Activated gamma-delta T cell (primary cell): ENCODE results near the gene ITGB1BP1.

Experiments used
- DNase-seq: peaks from one replicate; lab custom pipeline; 2025; lab: John Stamatoyannopoulos, UW

The ITGB1BP1 gene

DNA sequence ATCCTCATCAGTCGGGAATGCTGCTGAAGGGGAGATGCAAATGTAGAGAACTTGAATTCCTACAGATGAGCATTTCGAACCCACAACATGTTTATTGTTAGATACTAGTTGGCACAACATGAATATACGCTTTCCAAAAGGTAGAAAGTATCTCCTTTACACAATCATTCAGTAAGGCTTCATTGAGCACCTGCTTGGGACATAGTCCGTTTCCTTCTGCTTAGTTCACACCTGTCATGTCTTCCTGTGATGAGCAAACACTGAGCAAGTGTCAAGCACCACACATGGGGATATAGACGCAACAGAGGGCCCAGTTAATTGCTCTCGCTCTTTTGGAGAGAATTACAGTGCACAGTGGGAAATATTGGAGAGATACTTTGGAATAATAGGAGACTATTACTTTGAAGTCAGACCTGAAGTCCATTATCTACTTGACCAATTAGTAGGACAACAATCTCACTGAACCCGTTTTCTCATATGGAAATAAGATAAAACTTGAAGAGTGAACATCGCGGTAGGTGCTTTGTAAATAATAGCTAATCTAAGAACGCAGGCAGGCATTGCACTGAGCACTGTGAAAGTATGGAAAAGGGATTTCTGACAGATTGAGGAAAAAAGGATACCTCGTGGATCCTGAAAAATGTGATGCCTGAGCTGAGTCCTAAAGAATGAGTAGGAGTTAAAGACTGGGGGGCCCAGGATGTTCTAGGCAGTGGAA, 1.3 kb upstream of the ITGB1BP1 start:
- no peak for DNase-seq

DNA sequence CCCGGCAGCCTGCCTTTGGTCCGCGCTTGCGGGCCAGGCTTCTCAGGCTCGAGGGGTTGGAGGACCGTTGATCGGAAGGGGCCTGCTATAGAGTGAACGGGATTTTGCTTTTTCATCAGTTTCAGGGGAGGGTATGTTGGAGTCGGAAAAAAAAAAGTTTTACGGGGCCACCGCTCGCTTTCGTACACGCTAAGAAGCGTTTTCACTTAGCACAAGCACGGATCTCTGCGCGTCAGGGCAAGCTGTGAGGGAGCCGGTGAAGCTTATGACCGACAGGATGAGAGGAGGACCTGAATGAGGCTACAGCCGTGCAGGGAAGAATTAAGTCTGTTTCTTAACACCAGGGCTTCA, 569 bp upstream of the ITGB1BP1 start:
- DNase-seq, result no peak

DNA sequence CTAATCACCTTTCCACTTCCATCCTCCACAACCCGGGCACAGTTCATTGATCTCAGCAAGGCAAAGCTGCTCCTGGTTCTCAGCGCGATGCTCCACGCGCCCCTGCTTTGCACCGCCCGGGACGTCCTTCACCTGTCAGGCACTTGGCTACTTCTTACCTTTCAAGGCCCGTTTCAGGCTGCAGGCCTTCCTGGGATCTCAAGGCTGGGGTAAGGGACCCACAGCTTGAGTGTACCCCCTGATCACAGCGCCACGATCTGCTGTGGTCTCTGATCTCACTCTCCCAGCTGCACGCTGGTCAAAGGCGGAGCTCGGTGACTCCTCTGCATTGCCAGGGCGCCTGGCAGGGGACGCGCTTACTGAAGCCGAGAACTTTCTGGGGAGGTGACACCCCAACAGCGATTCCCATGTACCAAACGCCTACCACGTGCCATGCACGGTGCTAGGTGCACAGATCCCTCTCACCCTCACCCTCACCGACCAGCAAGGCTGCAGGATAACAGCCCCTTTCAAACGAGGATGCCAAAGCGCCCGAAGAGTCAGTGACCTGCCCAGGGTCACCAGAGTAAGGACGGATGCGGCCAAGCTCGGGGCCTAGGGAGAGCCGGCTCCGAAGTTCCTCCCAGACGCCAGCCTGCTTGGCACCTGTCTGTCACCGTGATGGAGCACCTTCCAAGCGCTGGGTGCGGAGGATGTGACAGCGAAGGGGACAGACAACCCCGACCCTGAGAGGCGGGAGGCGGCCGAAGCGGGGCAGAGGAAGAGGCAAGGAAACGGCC, 818 bp downstream of the ITGB1BP1 start:
- DNase-seq, result no peak

DNA sequence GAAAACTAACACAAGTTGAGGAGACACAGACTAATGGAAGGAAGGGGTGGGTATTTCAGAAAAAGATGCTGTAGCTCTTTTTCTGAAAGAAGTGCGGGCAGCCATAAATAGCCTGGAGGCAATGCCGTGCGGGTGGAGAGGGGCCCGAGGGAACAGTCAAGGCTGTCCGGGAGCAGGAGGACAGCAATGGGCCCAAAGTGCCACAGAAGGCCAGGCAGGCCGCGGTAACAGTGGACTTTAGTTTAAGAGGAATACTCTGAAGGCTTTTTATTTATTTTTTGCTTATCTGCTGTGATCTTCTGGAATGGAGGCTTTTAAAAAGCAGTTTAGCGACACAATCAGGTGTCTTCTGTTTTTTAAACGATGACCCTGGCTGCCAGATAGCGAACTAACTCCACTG, 2.8 kb downstream of the ITGB1BP1 start:
- DNase-seq, result no peak

DNA sequence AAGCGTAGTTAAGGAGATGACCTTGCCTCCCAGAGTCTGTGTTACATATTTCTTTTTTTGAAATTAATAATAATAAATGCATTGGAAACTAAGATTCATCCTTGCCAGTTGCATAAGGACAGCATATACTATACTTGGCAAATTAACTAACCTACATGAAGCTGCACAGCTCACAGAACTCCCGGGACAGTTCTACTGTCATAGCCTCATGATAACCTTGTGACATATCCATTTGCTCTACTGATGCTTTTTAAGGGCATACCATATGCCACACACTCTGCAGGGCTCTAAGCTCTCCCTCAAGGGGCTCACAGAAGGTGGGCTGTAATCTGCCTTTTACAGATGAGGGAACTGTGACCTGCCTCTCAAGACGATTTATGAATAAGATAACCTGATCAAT, 3.8 kb downstream of the ITGB1BP1 start:
- no peak for DNase-seq

DNA sequence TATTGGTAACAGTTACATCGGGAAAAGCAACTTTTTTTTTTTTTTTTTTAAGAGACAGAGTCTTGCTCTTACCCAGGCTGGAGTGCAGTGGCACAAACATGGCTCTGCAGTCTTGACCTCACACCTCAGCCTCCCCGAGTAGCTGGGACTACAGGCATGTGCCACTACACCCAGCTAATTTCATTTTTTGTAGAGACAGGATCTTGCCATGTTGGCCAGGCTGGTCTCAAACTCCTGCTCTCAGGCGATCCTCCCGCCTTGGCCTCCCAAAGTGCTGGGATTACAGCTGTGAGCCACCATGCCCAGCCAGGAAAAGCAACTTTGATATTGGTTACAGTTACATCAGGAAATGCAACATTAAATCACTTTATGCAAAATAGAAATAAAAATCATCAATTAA, 4.6 kb downstream of the ITGB1BP1 start:
- no peak for DNase-seq

DNA sequence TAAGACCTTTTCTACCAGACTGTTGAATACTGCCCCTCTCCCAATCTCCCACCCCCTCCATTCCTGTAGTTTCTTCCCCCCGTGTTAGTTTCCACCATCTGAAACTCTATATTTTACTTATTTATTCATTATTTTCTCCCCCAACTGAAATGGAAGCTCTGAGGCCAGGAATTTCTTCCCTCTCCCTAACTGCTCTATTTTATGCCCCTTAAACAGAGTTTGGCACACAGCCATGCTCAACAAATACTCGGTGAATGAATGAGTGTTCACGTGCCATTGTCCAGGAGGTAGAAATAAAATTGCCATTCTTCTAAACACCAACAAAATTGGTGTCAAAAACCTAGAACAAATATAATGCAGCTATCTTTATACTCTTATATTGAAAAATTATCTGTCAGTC, 5.6 kb downstream of the ITGB1BP1 start:
- DNase-seq, result no peak

DNA sequence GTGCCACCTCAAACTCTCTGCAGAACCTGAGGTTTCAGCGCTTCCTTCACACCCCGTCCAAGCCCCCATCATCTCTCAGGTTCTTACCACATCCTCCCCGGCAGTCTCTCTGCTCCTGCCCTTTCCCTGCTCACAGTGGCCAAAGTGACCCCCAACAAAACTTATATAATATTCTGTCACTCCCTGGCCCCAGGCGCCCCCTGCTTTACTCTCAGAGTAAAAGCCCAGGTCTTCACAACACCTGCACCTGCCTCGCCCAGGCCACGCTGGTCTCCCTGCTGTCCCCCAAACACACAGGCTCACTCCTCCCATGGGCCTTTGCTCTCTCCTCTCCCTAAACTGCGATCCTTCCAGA, 6.4 kb downstream of the ITGB1BP1 start:
- DNase-seq, result no peak

DNA sequence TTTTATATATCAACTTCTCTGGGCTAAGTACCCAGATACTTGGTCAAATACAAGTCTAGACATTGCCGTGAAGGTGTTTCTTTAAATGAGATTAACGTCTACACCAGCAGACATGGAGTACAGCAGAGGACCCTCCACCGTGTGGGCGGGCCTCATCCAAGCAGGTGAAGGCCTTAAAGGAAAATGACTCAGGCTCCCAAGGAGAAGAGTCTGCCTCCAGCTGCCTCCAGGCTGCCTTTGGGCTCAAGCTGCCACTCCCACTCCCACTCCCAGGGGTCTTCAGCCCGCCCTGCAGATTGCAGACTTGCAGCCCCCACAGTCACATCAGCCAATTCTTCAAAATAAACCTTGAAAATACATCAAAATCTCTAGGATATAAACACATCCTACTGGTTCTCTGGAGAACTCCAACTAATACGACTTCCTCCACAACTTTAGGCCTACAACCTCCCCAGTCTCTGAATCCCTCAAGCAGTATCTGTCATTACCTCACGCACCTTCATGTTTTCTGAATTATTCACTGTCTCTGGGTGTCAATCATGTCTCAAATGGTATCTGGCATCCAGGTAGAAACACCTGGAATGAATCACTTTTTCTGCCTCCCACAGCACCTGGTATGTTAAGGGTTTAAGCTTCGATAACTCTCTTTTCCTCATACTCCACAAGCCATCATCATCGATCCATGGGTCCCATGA, 6.9 kb downstream of the ITGB1BP1 start:
- no peak for DNase-seq

DNA sequence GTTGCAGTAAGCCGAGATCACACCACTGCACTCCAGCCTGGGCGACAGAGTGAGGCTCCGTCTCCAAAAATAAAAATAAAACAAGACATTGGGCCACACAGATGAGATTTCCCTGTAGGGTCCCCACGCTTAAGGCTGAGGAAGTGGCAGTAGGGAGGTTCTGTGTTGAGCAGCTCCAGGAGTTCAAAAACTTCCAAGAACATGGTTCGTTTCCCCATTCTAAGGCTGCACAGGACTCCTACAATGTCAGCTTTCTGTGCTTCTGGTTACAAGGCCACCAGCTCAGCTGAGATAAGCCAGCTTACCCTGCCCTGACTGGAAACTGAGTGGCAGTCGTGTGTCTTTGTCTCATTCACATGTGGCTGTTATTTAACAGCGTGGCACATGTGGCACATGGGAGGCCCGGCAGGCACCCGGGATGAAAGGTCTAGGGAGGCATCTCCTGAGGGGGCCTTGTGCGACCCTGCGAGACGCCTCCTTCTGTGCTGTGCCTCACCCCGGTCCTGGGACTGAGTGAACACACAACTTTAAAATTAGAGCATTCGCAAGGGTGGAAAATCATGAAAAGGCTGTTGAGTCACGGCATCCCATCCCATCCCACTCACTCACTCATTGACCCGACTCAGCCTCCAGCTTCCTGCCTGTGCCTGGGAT, 7.7 kb downstream of the ITGB1BP1 start:
- DNase-seq, result no peak

DNA sequence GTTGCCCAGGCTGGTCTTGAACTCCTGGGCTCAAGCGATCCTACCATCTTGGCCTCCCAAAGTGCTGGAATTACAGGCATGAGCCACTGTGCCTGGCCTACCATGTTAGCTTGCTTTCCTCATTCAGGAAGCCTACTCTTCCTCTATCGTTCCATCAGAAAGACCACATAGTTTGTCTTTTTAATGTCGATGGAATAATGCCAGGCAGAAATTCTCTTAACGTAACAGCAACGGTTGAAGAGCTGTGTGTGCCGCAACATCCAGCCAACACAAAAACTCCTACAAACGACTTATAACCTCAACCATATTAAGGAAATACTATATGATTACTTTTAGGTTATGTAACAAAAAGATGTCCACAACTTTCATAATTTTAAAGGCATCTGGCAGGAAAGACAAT, 10.5 kb downstream of the ITGB1BP1 start:
- DNase-seq, result no peak

DNA sequence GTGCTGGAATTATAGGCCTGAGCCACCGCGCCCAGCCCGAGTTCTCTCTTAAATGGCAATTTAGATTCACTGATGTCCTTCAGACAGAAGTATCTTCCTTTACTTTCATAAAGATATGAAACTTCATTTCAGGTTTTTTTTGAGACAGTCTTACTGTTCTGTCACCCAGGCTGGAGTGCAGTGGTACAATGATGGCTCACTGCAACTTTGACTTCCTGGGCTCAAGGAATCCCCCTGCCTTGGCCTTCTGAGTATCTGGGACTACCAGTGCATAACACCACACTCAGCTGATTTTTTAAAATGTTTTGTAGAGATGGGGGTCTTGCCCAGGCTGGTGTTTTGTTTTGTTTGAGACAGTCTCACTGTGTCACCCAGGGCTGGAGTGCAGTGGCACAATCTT, 13.2 kb downstream of the ITGB1BP1 start:
- DNase-seq, result no peak

DNA sequence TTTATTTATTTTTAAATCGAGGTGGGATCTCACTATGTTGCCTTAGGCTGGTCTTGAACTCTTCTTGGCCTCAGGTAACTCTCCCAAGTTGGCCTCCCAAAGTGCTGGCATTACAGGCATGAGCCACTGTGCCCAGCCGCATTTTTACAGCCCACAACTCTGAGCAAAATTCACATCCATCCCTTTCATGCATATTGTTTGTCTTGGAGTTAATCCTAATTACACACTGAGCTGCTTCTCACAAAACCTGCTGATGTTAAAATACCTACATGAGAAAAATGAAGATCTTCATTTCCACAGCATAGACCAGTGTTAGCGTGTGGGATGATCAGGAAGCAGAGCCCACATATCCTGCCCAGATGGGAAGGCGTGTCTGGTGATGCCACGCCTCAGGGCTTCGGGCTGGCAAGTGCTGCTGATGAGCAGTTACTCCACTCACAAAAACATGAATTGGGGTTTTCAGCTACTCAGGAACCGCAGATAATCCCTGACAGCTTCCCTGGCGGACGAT, 14.6 kb downstream of the ITGB1BP1 start:
- DNase-seq, result no peak

DNA sequence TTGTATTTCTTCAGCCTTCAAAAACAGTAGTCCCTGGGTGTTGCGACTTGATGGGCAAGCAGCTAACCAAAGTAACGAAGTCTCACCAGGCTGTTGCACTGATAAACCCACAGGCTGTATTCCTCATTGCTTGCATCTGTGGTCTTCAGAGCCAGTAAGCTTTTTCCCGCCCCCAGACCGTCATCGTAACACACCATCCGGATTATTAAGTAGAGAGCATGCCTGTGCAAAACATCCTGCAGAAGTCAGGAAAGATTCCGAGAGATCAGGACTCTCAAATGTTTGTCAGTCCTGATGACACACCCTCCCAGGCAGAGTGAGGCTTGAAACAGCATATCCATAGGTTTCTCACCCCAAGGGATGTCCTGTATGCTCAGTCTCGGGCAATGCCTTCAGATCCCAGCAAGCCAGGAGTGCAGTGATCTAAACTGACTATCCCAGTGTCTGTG, 15.9 kb downstream of the ITGB1BP1 start:
- DNase-seq, result no peak

DNA sequence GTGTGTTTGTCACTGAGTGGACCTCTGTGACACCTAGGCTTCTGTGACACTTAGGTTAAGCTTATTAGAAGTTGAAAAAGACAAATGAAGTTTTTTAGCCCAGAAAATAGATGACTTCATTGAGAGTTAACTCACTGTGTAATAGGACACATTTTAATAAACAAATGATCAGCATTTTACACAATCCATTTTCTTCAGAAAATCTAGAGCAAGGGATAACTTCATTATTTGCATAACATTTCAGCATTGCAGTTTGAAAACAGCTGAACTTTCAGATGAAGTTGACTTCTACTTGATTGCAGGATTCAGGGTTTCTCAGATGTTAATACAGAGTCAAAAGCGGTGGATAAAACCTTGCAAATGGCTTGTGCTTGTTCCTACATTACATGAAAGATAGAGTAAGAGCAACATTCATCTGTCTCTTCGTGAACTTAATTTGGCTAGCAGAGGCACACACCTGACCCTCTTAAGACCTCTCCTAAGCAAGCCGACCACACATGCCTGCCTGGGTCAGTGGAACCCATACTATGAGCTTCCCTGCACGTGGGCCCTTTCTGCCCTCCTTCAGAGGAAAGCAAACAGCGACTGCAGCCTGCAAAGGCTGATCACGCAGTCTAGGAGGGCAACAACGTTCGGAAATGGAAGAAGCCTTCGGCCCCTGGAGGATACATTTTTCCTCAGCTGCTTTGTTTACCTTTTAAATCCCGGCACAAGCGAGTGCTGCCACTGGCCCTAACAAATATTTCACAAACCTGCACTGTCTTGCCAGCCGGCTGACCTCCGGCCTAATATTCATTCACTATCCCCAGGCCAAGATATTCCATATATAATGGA, 16.6 kb downstream of the ITGB1BP1 start:
- DNase-seq, result no peak

DNA sequence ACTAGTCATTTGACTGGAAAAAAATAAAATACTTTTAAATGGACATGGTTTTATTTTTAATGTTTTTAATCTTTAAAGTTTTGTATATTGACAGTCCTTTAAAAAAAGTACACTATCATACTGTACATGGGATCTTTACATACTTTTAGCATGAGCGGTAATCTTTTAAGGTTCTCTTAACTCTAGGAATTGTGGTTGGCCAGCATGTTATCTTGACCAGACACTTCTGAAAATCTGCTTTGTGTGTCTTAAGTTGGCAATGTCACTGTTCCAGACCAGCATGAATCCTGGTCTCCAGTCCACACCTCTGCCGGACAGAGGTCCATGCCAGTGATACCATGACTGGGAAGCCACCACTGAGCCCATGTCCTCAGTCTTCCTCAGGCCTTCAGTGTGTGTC, 17.7 kb downstream of the ITGB1BP1 start:
- no peak for DNase-seq

DNA sequence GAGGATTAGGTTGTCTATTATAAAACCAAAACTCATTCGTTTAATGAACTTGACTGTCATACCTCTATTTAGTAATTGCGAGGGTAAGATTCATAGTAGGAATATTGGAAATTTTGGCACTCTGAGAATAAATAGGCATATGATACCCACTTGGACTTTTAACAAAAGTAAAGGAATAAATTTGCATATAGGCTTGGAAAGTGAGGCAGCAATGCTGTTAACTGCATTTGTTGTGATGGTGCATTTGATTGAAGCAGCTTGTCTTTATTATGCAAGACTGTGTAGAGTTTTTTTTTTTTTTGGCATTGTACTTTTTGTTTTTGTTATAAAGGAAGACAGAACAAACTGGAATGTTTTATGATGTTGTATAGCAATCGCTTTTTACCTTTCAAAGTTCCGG, 18.9 kb downstream of the ITGB1BP1 start:
- no peak for DNase-seq

DNA sequence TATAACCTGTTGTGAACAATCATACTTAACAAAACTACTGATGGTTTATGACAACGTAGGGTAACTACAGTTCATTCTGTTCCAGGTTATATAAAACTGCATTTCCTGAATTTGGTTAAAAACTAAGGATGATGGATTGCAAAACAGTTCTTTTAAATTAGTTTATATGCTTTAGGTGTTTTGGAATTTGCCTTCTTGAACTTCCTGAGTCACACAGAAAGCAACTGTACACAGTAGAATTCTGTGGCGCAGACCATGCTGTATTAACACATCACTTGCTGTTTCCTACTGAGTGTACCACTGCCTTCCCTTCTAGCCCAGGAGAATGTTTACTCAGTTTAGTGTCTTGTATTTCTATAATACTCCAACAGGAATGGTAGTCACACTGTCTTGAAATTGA, 19.4 kb downstream of the ITGB1BP1 start:
- DNase-seq, result no peak

DNA sequence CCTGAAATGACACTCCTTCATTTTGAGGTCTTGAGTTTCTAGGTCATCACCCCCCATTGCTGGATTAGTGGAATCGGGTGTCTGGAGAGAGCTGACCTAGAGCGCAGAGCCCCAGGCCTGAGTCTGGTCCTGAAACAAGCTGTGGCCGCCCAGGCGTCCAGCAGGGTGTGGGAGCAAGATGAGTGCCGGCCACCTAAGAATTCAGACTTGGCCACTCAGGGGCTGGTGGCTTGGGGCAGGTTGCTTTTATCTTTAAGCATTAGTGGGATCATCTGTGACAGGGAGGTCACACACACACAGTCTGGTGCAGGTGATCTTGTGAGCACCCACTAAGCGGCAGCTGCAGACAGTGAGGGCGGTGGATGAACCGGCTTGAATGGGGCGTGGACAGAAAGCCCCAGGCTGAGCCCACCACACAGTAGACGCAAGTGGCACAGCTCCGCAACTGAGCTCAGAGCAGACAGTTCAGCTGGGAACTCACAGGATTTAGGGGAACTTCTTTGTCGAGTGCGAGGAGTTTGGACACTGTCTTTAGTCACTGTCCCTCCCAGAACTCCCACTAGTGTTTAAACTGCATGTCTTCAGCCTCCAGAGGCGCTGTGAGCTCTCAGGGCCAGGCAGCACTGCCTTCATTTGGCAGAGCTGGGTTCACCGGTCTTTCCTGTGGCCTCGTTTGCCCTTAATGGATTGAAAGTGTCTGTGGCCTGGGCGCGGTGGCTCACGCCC, 21.5 kb downstream of the ITGB1BP1 start:
- no peak for DNase-seq

DNA sequence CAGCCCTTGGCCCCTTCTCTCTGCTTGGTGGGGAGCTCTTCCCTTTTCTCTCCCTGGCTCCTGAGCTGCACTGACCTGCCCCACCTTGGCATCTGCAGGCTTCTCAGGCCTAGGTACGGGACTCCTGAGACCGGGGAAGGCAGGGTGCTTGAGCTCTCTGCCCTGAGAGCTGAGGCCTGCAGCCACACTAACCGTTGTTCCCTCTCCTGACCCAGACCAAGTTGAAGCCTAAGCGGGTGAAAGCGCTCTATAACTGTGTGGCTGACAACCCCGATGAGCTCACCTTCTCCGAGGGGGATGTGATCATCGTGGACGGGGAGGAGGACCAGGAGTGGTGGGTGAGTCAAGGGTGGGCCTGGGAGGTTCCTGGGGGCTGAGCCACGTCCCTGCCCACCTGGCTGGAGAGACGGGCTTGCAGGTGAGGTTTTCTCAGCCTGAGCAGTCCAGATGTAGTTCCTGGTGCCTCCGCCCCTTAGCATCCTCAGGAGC, 22.2 kb downstream of the ITGB1BP1 start:
- DNase-seq, result no peak
